AG09319 (cell line): Measurements from ENCODE around the gene OMP.

Experiments used
- DNase-seq: peaks from one replicate; pipeline ENCODE4 v3.0.0-alpha.2; 2010; ENCODE audit warnings: low read depth; ENCODE audit errors: extremely low read depth
- TF ChIP-seq, protein P1 (sequence below): IDR thresholded peaks from 2 replicates; pipeline ENCODE4 v1.5.1; 2011; ENCODE audit warnings: low read depth, mild to moderate bottlenecking, inconsistent platforms, low read length, moderate library complexity

Gene OMP

DNA sequence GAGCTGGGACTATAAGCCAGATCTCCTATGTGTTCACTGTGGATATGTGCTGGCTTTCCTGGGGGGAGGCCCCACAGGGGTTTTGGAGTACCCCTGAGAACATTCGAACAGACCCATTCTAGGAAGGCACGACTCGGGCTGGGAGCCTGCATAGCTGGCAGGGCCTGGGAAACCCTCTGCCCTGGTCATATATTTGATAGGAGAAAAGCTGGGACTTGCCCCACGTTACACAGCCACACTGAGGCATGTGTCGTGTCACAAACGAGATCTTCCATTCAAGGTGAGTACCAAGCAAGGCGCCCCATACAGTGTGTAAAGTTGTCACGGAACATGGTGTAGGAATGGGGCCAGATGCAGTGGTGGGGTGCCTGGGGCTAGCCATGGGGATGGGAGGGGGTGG is 36.6 kb downstream of the OMP start:
- TF ChIP-seq, protein P1, sequence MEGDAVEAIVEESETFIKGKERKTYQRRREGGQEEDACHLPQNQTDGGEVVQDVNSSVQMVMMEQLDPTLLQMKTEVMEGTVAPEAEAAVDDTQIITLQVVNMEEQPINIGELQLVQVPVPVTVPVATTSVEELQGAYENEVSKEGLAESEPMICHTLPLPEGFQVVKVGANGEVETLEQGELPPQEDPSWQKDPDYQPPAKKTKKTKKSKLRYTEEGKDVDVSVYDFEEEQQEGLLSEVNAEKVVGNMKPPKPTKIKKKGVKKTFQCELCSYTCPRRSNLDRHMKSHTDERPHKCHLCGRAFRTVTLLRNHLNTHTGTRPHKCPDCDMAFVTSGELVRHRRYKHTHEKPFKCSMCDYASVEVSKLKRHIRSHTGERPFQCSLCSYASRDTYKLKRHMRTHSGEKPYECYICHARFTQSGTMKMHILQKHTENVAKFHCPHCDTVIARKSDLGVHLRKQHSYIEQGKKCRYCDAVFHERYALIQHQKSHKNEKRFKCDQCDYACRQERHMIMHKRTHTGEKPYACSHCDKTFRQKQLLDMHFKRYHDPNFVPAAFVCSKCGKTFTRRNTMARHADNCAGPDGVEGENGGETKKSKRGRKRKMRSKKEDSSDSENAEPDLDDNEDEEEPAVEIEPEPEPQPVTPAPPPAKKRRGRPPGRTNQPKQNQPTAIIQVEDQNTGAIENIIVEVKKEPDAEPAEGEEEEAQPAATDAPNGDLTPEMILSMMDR, result no peak
- no peak for DNase-seq

DNA sequence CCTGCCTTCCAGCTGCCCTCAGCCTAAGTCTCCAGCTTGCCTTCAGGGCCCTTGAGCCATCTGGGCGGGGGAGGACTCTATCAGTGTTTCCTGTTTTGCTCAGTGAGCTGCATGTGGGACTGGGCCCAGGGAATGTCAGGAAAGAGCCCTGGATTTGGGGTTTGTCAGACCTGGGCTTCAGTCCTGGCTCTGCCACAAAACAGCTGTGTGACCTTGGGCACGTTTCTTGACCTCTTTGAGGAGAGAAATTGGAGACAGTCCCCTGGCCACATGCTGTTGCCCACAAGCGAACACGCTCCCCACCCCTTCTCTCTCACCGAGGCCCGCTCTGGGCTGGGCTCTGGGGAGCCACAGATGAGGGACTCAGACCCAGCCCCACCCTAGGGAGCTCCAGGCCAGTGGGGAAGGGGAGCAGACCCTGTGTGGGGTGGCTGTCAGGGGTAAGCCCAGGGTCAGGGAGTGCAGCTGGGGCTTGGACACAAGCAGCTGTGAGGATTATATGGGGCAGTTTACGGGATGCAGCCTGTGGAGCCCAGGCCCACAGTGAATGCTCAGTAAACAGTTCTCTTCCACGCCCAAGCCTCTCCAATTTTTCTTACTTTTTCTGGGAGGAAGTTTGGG is 37.7 kb downstream of the OMP start:
- DNase-seq, result no peak

DNA sequence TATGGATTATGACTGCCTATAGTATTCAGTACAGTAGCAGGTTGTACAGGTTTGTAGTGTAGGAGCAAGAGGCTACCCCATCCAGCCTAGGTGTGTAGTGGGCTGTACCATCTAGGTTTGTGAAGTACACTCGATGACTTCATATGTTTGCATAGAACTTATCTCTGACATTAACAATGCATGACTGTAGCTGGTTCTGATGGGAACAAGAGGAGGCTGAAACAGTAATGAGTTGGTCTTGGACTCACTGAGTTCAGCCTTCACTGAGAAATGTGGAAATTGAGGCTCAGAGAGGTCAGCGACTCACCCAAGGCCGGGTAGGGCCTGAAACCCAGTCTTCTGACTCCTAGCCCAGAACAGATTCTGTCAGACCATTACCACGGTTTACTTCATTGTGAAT is 38.4 kb downstream of the OMP start:
- no peak for DNase-seq
- TF ChIP-seq, protein P1, result no peak

More for the DNA sequence above, 37.7 kb downstream of the OMP start:
- TF ChIP-seq, protein P1, result no peak

DNA sequence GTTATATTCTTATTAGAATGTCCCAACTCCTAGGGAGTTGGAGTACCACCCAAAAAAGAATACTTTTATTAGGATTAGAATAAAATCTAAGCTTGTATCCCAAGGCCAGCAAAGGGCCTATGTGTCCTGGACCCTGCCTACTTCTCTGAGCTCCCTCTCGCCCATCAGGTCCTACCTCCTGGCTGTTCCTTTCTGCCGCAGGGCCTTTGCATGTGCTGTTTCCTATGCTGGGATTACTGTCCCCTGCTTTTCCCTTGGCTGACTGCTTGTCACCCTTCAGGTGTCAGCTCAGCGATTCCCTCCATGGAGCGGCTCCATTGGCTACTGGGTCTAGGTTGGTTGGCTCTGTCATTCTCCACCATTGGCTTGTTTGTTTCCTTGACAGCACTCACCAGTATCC is 38.8 kb downstream of the OMP start:
- TF ChIP-seq, protein P1, result no peak
- no peak for DNase-seq

DNA sequence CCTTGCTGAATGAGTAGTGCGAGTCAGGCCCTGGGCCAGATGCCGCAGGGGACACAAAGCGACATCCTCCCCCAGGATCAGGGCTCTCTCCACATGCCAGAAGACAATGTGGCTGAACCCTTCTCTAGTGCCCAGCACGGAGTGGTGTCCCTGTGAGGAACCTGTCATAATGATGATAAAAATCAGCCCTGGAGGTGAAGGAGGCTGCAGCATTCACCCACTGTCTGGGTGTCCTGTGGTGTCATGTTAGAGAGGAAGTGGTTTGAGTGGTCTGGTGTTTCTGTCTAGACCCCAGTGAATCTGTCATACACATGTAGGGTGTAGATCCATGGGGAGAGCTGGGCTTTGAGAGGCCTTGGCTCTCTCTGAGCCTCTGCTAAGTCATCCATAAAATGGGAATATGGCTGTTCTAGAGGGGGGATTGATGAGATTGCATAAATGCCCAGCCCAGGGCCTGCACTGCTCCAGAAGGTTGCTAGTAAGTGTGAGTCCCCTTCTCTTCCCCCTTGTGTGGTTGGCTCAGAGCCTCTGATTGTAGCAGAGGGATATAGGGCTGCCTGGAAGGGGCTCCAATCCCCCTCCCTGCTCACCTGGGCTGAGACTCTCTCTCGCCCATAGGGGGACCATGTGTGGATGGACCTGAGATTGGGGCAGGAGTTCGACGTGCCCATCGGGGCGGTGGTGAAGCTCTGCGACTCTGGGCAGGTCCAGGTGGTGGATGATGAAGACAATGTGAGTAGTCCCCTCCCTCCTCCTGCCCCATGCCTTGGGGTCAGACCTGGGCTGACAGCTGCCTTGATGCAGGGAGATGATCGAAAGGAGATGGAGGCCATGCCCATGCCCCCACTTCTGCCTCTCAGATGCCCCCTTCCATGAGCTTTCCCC is 39.7 kb downstream of the OMP start:
- TF ChIP-seq, protein P1, result no peak
- no peak for DNase-seq

DNA sequence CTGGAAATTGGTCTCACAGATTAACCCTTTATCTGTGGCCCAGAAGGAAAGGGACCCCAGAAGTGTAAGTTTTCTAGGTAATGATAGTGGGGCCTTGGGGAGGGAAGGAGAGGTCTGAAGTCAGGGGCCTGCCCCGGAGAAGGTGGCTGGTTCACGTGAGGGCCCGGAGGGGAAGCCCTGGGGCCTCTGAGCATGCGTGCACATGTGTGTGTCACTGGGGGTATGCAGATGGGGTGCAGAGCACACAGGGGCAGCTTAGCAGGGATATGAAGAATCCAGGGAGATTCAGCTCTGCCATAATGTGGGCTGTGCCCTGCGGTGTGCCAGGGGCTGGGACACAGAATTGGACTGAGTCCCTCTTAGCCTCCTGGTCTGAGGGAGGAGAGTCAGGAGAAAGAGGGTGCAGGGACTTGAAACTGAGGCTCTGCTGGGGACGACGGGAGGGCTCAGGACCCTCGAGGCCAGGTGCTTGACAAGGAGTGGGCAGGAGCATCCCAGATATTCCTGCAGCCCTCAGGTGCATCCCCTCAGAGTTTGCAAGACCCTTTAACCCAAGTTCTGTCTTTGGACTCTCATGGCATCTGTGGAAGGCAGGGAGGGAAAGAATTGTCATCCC is 40.9 kb downstream of the OMP start:
- DNase-seq, result no peak
- TF ChIP-seq, protein P1, result no peak
